Esophagus squamous epithelium (tissue), 5 donors: ENCODE data around the gene ADAM19. TPM values are rescaled to one million over a fixed set of nuclear protein-coding genes. Genes with fewer than 3 reads are reported as not detected.
A peak's percentile ranks its signal among the peaks of the same experiment; 100 is the strongest.

Experiments
- DNase-seq: peaks from one replicate; lab custom pipeline; 2025; lab: John Stamatoyannopoulos, UW
- H3K27ac ChIP-seq, 4 donors: fragments of 200-600 bp; sonication (generic); one replicate each; pipeline ENCODE4 v1.5.1; 2016 to 2019; ENCODE audit warnings: mild to moderate bottlenecking in 1 of 4
- H3K27me3 ChIP-seq, 4 donors: fragments of 200-600 bp; sonication (generic); 1 replicate in 3 of 4; 2 replicates in 1 of 4; pipeline versions ENCODE4 v1.5.1 to v1.6.0; 2017 to 2021; ENCODE audit warnings: antibody characterized with exemption in 1 of 4
- H3K36me3 ChIP-seq, 3 donors: fragments of 200-600 bp; sonication (generic); one replicate each; pipeline ENCODE4 v1.5.1; 2016 to 2019
- H3K4me1 ChIP-seq, 3 donors: fragments of 200-600 bp; sonication (generic); one replicate each; pipeline ENCODE4 v1.5.1; 2017 to 2019
- H3K4me3 ChIP-seq, 4 donors: fragments of 200-600 bp; sonication (generic); 1 replicate in 3 of 4; 2 replicates in 1 of 4; pipeline ENCODE4 v1.5.1; 2016 to 2019; ENCODE audit warnings: mild to moderate bottlenecking in 2 of 4, moderate library complexity in 1 of 4
- H3K9me3 ChIP-seq, 3 donors: fragments of 200-600 bp; sonication (generic); one replicate each; pipeline ENCODE4 v1.5.1; 2016 to 2019
- CTCF ChIP-seq, 6 experiments: fragments of 450-650 bp in 4 of 6; fragments of 200-600 bp in 2 of 6; sonication (generic) in 2 of 6; IDR thresholded peaks; one replicate each; pipeline ENCODE4 v1.5.1; 2016 to 2019; ENCODE audit warnings: antibody characterized with exemption in 6 of 6, mild to moderate bottlenecking in 4 of 6, moderate library complexity in 4 of 6
- POLR2A ChIP-seq, 4 donors: fragments of 450-650 bp; IDR thresholded peaks; one replicate each; pipeline ENCODE4 v1.6.1; 2017; ENCODE audit warnings: antibody characterized with exemption in 4 of 4, mild to moderate bottlenecking in 4 of 4, moderate library complexity in 3 of 4
- WGBS, 2 donors: methylation state at CpG; one replicate each; pipeline ENCODE4 v1.1.5; 2018; 5-methylcytosine and 5-hydroxymethylcytosine counted together
- intact Hi-C: fragments of 100-400 bp; cut with DNase I; formaldehyde crosslinking; loops from one replicate; pipeline ENCODE4 v1.15.0; 2022
- total RNA-seq, 4 donors: library from RNA; depleted of rRNA; stranded (reverse); fragments of >200 nt; gene quantifications; one replicate each; pipeline ENCODE4 v1.1.0, GENCODE V29; 2016
- donor health status: DM: yes; HTN: yes; CAD: no.

The ADAM19 gene
- total RNA-seq, 4 donors from 2014 or later = 1.9 to 11.6 (median 4.3) TPM

- Histone ChIP-seq H3K27me3 (peaks cover 0 to 13% (median 0%) of the 10 kb centered on the region in 4 donors), H3K36me3 (peaks cover 0 to 20% (median 0%) of the 10 kb centered on the region in 3 donors), H3K27ac (peak overlapping the region; percentile 61 to 81 (median 73)), H3K4me3 (peak overlapping the region in 1 of 4 donors; percentile 9), H3K4me1 (peaks cover 17 to 59% (median 36%) of the 10 kb centered on the region in 3 donors), H3K9me3 (no peaks in the 10 kb centered on the region)
- intact Hi-C loops = no loop called here
- no peak for TF ChIP-seq POLR2A (IDR thresholded peaks at IDR 0.05)
- TF ChIP-seq CTCF (IDR thresholded peaks at IDR 0.05) = no peak
- 35 to 38% methylated on average over 8 of the region's 9 CpGs for WGBS, 2 donors
- DNase-seq = no peak
Observed at GRCh38 chr5:157463621-157464518, 111.7 kb downstream of the ADAM19 start.

DNA sequence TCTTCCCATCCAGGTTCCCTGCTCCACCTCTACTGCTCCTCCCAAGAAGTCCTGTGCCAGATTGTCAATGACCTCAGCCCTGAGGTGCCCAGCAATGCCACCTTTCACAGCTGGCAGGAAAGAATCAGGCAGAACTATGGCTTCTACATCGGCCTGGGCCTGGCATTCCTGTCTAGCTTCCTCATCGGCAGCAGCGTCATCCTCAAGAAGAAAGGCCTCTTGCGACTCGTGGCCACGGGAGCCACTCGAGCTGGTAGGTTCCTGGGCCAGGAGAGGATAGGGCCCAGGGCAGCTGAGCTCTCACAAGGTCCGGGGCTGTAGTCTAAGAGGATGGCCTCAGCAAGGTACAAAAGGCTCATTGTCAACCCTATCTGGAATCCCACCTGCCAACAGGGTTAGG, 112.5 kb downstream of the ADAM19 start:
- Histone ChIP-seq H3K27ac (peak overlapping the region; percentile 61 to 81 (median 73)), H3K27me3 (peaks cover 0 to 13% (median 0%) of the 10 kb centered on the region in 4 donors), H3K4me1 (peaks cover 17 to 59% (median 36%) of the 10 kb centered on the region in 3 donors), H3K9me3 (no peaks in the 10 kb centered on the region), H3K36me3 (peaks cover 0 to 12% (median 0%) of the 10 kb centered on the region in 3 donors), H3K4me3 (no peak overlapping the region)
- TF ChIP-seq CTCF (IDR thresholded peaks at IDR 0.05) = no peak
- no peak for TF ChIP-seq POLR2A (IDR thresholded peaks at IDR 0.05)
- DNase-seq = no peak
- 67 to 73% methylated on average over 1 to 3 of the region's 8 CpGs for WGBS, 2 donors
- intact Hi-C loops = no loop called here

DNA sequence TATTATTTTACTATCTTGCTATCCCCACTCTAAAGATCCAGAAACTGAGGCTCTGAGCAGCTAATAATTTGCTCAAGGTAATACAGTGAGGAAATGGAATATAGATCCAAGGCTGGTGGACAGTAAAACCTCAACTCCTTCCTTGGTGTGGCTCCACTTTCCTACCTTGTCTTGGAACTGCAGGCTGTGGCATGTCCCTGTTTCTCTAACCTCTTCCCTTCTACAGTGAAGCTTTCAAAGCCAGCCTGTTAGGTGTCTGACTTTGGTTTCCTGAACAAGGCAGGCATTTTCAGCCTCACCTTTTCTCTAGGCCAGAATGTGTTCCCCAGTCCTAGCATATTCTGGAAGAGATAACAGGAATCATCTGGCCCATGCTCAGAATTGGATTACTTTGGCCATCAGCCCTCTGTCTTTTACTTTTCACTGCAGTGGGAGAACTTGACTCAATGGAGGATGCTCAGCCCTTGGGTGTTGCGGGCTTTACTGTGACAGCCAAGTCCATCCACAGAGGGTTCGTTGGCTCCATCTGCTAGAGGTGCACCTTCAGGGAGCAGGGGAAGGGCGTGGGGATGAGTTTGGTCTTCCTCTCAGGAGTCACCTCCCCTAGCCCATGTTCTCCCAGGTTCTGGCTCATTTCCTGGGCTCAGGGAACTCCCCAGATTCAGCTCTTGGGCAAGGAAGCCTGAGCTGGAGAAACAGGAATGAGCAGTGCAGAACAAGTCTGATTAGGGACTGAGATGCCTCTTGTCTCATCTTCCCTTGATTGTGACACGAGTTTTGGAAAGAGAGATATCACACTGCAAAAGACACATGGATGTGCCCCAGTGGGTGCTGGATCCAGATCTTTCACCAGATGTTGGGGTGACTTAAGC, 114.4 kb downstream of the ADAM19 start:
- Histone ChIP-seq H3K4me1 (peaks cover 17 to 59% (median 36%) of the 10 kb centered on the region in 3 donors), H3K27me3 (peaks cover 0 to 13% (median 0%) of the 10 kb centered on the region in 4 donors), H3K27ac (peak overlapping the region in 3 of 4 donors; percentile 70 to 76 (median 74)), H3K36me3 (no peaks in the 10 kb centered on the region), H3K9me3 (no peaks in the 10 kb centered on the region), H3K4me3 (peak overlapping the region in 3 of 4 donors; percentile 46 to 79 (median 62))
- 37 to 60% methylated on average over 1 to 2 of the region's 4 CpGs for WGBS, 2 donors
- TF ChIP-seq POLR2A (IDR thresholded peaks at IDR 0.05) (peak in 1 of 4 donors; percentile 15), CTCF (IDR thresholded peaks at IDR 0.05) (no peak)
- no peak for DNase-seq
- intact Hi-C loops = no loop called here

- H3K27ac ChIP-seq = peak within 1 kb of the TSS; percentile 70 to 76 (median 73)
Observed at GRCh38 chr5:157459715-157460599, 115.6 kb downstream of the ADAM19 start, which contains the start of gene NIPAL4. TSS of gene NIPAL4 (plus strand) at chr5:157460213. CDS start at chr5:157460321, 108 bp downstream.

More at GRCh38 chr5:157459715-157460599, 115.6 kb downstream of the ADAM19 start, which contains the start of gene NIPAL4:
- TF ChIP-seq POLR2A (IDR thresholded peaks at IDR 0.05) (peak in 1 of 4 donors; percentile 40), CTCF (IDR thresholded peaks at IDR 0.05) (no peak)
- intact Hi-C loops = no loop called here
- H3K9me3 ChIP-seq = no peaks in the 10 kb centered on the region
- H3K4me3 ChIP-seq = peak within 1 kb of the TSS; percentile 46 to 79 (median 54)
- DNase-seq = no peak
- H3K4me1 ChIP-seq = peaks cover 15 to 58% (median 34%) of the 10 kb centered on the region in 3 donors
- no peaks in the 10 kb centered on the region for H3K36me3 ChIP-seq
- WGBS, 2 donors = 11 to 12% methylated on average over 2 to 7 of the region's 54 CpGs
- H3K27me3 ChIP-seq = peaks cover 0 to 13% (median 0%) of the 10 kb centered on the region in 4 donors
